Occipital lobe (tissue), 2 donors: ENCODE data around the gene DNAJA4. TPM values are rescaled to one million over a fixed set of nuclear protein-coding genes. Genes with fewer than 3 reads are reported as not detected.
A peak's percentile ranks its signal among the peaks of the same experiment; 100 is the strongest.

Experiments
- DNase-seq: peaks from one replicate; lab custom pipeline; 2025; lab: John Stamatoyannopoulos, UW
- total RNA-seq: library from RNA; depleted of rRNA; stranded (reverse); fragments of >200 nt; gene quantifications from one replicate; pipeline ENCODE4 v1.2.3, GENCODE V29; 2014

The DNAJA4 gene
- 30.4 TPM for total RNA-seq

DNA sequence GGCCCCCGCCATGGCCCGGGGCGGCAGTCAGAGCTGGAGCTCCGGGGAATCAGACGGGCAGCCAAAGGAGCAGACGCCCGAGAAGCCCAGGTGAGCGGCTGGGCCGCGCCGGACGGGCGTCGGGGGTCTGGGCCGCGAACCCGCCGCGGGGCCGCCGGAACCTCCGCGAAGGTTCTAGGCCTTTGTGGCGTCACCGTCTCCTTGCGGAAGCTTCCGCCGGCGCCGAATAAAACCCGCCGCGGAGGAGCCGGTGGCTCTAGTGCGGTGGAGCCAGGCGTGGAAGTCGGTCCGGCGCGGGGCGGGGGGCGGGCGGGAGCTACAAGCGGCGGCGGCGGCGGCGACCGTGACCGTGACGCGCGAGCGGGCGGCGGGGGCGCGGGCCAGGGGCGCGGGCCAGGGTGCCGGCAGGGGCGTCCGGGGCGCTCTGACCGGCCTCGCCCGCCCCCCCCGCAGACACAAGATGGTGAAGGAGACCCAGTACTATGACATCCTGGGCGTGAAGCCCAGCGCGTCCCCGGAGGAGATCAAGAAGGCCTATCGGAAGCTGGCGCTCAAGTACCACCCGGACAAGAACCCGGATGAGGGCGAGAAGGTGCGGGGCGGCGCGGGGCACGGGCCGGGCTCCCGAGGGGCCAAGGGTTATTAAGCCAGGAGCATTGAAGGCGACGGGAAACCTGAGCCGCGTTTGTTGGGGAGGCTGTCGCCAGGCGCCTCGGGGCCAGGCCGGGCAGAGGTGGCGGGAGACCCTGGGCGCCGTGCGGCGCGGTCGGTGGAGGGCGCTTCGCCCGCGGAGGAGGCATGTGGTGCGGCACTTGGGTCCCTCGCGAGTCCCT is at the start of gene DNAJA4:
TSS of gene DNAJA4 (plus strand) at position 259 of the 833 bp plus-strand sequence. CDS start at position 461, 202 bp downstream.
- DNase-seq = peak; percentile 34

DNA sequence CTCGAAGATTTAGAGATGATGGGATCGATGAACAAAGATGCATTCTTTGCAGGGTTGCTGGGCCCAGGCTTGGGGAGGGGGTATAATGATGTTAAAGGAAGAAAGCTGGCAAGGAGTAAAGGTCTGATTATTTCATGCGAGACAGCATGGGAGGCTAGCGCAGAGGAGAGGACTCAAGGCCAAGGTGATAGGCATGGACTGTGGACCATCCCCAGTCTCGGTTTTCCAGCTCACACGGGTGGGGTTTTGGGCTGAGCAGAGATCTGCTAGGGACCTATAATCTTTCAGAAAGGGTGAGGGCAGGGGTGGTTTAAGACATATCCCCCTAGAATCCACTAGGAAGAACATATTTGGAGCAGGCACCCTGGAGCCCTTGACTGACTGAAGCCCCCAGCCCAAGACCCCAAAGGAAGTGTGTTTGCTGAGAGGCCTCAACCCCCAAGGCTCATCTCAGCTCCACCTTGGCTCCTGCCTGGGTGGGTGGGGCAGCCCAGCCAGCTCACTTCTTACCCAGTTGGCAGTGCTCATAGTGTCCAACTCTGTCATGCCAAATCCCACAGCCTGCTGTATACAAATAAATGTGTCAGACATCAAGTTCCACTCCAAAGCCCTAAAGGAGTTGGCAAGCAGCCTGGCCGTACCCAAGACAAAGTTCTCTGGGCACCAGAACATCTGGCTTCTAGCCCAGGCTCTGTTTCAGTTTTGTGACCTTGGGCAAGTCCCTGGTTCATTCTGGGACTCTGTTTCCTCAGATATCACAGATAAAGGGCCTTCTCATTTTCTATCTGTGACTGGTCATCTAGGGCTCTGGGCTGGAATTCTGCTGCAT is 47.9 kb upstream of the DNAJA4 start:
- no peak for DNase-seq

DNA sequence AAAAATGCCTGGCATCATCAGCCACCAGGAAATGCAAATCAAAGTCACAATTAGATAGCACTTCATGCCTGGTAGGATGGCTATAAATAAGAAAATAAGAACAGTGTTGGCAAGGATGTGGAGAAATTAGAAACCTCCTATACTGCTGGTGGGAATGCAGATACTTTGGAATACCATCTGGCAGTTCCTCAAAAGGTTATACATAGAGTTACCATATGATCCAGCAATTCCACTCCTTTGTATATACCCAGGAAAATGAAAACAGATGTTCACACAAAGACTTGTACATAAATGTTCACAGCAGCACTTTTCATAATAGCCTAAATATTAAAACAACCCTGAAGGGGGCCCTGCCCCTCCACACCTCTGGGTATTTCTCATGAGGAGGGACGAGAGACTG is 43.6 kb upstream of the DNAJA4 start:
- no peak for DNase-seq

DNA sequence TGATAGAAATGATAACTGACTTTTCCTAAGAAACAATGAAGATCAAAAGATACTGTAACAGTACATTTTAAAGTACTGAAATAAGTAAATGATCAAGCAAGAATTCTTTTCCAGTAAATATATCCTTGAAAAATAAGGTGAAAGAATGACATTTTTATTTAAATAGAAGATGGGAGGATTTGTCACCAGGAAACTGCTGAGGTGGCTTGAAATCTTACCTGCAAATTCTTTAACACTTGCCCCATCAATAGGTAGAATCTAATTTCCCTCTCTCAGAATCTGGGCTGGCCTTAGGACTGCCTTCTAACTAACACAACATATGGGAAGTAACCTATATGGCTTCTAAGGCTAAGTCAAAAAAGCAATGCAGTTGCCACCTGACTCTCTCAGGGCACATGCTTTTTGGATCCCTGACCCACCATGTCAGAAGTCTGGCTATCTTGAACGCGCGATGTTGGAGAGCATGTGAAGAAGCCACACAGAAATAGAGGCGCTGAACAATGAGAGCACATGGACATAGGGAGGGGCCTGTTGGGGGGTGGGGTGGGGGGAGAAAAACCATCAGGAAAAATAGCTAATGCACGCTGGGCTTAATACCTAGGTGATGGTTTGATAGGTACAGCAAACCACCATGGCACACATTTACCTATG is 41.5 kb upstream of the DNAJA4 start:
- no peak for DNase-seq

DNA sequence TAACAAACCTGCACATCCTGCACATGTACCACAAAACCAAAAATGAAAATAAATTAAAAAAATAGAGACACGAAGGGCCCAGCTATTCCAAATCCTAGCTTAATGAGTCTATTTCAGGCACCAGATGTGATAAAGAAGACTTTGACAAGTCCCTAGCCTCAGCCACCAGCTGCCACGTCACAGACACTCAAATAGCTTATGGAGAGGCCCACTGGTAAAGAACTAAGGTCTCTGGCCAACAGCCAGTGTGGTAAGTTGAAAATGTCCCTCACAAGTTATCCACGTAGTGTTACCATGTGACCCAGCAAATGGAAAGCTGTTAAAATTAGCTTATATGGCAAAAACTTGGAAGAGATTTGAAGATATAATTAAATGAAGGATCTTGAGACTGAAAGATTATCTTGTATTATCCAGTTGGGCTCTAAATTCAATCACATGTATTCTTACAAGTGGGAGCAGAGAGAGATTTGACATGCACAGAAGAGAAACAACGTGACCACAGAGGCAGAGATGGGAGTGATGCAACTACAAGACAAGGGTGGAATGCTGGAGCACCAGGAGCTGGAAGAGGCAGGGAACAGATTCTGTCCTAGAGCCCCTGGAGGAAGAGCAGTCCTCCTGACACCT is 40.9 kb upstream of the DNAJA4 start:
- no peak for DNase-seq

DNA sequence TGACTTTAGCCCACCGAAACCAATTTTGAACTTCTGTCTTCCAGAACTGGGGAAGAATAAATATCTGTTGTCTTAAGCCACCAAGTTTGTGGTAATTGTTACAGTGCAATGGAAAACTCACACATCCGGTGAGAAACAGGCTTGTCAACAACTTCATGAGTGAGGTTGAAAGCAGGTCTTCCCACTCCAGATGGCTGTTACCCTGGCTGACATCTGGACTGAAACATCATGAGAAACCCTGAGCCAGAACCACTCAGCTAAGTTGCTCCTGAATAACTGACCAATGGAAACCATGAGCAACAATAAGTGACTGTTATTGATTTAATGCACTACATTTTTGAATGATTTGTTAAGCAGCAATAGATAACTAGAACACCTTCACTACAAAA is 40.3 kb upstream of the DNAJA4 start:
- DNase-seq = no peak

DNA sequence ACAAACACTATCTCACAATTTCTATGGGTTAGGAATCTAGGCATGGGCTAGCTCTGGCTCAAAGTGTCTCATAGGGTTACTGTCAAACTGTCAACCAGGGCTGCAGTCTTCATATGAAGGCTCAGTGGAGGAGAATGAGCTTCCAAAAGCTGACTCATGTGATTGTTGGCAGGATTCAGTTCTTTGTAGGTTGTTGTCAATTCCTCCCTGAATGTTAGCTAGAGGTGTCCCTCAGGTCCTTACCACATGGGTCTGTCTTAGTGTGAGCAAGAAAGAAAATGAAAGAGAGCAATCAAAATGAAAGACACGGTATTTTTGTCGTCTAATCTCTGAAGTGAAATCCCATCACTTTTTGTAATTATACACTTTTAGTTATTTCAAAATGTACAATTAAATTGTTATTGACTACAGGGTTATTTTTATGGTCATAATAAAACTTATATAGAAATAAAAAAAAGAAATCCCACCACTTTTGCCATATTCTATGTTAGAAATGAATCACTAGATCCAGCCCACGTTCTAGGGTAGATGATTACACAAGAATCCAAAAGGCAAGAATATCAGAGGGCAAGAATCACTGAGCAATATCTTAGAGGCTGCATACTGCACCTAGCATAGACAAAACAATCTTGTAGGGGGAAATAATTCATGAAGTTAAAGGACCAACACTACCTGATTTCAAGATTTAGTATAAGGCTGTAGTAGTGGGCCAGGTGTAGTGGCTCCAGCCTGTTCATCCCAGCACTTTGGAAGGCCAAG is 38.4 kb upstream of the DNAJA4 start:
- DNase-seq = no peak

DNA sequence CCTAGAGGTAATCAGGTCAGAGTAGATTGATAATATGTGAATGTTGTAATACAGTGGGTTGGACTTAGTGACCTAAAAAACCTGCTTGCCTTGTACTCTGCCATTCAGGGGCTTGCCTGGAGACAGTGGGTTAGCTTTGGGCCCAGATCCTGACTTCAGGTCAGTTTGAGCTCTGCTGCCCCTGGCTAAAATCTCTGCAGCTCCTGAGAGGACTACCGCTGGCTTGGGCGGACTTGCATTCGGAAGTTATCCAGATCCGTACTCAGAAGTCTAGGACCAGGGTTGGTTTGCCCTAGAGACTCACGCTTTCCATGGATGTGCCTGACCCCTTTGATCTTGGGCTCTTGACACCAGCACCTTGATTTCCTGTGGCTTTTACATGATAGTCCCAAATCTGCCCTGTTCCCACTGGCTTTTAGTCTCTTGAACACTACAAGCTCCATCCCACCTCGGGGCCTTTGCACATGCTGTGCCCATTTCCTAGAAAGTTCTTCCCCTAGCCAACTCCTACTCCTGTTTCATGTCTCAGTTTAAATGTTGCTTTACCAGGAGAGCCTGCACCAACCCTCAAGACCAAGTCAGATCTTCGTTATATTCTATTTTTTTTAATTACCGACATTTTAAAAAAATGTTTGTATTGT is 35.9 kb upstream of the DNAJA4 start:
- DNase-seq = no peak

DNA sequence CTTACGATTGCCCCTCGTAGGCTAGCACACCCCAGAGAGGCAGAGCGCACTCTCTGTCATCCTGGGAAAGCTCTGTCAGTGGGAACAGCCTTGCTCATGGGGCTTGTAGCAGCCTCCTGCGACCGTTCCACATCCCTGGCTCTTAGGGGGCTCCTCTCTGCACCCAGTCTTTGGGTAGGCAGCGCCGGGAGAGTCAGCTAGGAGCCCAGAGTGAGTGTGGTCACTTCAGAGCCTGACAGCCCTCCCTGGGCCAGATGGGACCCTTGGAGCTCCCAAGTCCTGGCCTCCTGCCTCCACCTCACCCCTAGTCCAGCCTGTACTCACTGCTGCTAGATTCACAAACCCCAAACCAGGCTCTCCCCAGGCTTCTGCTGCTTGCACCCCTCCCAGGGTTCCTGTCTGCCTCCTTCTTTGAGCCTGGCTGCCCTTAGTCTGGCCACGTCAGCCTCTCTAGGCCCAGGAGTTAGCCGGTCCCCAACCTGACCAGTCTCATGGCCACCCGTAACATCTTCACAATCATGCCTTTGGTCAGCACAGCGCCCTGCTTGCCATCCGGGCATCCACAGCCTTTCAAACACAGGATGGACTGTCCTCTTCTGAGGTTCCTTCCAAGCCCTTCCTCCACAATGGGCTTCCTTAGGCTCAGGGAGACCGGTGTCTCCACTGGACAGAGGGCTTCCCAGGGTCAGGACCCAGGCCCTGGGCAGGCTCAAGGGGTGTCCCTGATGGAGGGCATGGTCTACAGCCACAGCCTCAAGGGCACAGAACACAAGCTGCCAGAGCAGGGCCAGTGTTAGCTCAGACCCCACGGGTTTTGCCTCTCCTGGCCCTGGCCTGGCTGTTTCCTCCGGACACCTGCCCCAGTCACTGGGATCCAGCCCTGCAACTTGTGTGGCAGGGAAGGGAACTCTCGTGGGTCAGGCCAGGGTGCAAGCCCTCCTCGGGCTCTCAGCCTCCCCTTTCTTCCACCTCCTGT is 34.6 kb upstream of the DNAJA4 start:
- DNase-seq = no peak

DNA sequence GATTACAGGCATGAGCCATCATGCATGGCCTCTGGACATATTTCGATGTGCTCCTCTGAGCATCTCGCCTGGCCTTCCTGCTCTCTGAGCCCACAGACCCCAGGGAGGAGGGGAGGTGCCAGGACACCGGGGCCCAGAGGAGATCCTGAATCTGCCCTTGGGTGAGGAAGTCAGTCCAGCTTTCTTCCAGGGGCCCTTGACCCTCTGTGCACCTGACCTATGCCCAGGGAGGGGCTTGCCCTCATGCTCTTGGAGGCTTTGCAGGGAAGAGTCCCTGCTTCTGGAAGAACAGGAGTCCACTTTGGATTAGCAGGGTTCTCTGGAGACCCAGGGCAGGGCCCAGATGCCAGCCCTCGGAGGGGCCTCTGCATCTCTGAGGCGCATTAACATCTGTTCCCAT is 31.4 kb upstream of the DNAJA4 start:
- DNase-seq = no peak

DNA sequence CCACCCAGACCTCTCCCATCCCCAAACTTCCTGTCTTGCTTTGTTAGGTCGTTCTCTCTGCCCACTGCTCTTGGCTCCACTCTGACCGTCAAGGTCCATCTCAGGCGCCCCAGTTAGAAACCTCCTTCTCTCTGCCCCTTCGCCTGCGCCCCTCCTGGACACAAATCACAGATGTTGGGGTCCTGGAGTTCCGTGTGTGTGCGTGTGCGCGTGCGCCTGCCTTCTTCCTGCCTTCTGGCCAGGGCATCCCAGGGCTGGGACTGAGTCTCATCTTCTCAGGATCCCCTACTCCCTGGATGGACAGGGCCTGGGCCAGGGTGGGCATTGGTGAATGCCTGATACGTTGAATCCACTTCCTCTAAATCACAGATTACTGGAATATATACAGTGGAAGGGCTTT is 30.9 kb upstream of the DNAJA4 start:
- no peak for DNase-seq

DNA sequence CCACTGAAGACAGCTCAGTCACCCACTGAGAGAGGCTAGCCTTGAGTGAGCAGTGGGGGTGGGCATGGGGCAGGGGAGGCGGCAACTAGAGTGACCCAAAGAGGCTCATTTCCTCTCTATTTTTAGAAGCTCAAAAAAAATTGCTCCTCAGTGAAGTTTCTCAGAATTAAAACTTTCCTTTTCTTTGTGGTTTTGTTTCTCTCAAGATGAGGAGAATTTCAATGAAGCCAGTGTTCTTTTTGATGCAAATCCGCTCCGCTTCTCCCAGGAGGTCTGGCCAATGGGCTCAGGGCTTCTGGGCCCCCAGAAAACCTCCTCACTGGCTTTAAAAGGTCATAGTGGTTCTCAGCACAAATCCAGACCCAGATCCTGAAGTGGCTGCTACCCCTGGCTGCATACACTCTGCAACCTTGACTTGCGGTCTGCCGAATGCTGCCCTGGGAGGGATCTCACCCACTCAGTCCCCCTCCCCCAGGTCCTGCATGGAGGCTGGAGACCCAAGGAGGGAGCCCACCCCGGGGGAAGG is 29.8 kb upstream of the DNAJA4 start, which contains the start of gene ACSBG1:
TSS of gene ACSBG1 (minus strand) at position 51 of the 526 bp plus-strand sequence. CDS start 64 bp downstream, outside the sequence.
- no peak for DNase-seq

DNA sequence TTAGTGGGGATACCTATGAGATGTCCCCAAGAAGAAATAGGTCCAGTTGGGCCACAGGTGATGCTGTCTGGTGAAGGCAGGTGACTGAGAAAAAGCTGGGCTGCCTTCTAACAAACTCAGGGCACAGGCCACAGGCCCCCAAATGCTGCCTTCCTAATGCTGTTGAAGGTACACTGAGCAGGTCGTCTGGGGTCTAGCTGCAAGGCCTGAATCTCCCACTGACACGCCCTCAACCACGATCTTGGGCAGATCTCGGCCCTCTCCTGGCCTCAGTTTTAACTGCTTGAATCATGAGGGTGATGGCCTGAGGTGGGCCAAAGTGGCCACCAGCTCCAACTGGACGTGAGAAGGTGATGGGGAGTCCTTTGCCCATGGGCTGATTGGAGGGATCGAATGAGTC is 27.9 kb upstream of the DNAJA4 start:
- no peak for DNase-seq

DNA sequence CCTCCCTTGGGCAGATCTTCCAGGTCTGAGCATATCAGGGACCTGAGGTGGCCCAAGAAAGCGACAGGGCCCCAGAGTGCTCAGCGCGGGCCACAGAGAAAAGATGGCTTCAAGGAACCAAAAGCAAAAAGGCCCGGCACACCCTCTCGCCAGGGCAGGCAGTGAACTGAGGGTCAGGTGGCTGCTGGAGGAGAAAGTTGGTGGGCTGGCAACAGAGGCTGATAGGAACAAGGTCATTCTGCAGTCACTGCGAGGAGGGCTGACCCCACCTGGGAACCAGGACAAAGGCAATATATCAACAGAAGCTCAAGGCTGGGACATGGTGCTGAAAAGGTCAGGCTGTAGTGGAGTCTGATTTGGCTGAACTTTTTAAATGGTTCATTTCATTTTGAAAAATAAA is 27.2 kb upstream of the DNAJA4 start:
- DNase-seq = no peak

DNA sequence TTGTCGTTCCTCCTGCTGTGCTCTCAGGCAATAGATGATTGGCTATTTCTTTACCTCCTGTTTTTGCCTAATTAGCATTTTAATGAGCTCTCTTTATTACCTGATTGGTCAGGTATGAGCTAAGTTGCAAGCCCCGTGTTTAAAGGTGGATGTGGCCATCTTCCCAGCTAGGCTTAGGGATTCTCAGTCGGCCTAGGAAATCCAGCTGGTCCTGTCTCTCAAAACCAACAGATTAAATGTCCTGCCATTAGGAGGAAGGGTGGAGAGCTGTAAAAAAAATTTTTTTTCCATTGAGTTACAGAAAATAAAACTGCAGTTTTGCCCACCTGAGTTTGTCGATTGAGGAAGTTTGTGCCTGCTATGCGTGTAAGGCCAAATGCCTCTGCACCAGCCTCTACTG is 24.6 kb upstream of the DNAJA4 start:
- no peak for DNase-seq

DNA sequence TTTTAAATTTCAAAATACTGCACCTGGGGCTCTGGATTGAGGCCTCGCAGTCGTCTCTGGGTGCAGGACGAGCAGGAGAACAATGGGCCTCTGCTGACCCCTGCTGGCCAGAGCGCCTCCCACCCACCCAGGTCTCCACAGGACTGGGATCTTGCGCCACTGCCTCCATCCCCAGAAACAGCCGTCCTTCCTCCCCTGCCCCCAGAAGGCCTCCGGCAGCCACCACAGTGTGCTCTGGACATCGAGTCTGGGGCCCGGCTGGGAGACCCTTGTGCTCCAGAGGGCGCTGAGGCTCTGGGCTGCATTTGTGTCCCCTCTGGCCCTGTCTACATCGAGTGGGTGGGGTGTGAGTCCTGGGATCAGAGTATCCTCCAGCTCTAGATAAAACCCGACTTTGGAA is 23.3 kb upstream of the DNAJA4 start:
- peak; percentile 56 for DNase-seq

DNA sequence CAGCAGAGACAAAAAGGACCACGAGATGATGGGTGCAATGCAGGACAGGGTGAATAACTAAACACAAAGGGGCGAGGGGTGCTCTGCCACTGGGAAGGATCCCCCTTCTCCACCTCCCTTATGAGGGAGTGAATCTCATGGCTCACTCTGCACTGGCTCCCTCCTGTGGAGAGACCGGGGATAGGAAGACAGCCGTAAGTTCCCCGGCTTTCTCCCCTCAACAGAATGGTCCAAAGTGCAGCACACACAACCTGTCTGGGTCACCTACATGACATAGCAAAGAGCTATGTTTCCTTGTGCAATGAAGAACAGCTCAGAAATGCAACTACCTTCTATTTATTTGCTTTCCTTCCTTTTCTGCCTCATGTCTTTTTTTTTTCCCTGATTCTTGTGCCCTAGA is 22.2 kb upstream of the DNAJA4 start:
- DNase-seq = no peak

DNA sequence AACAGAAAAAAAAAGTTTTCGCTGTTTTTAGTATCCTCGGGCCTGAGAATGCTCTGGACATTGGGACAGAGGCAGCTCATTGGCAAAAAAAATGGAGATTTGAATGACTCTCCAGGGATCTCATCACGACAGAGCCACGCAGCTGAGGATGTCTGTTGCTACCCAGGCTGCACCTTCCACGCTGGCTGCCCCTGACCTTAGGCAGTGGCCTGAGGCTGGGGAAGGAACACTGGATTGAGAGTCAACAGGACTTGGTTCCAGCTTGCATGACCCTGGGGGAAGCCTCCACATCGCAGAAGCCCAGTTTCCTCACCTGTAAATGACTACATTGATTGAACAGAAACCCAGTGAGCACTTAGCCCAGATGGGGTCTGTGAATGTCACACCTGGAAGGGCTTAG is 21.3 kb upstream of the DNAJA4 start:
- no peak for DNase-seq

DNA sequence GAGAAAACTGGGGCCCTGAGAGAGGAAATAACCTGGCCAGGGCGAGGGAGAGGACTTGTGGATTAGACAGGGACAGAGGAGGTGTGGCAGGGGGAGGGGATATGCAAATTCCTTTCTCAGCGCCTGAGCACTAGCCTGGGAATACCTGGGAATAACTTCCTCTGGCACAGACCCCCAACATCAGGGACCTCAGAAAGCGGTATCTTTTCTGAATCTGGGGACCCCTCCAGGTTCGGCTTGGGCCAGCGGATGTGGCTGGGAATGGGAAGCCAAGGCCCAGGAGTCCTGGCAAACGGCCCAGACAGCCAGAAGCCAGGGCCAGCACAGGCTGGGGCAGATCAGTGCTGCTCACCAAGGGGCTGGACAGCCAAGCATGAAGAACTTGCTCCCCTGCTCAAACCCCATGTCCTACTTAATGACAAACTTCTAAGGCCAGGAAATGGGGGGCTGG is 20.8 kb upstream of the DNAJA4 start:
- no peak for DNase-seq
